ENCODE data around the gene WIPF1. TPM values are rescaled to one million over a fixed set of nuclear protein-coding genes. Genes with fewer than 3 reads are reported as not detected.

The WIPF1 gene
- total and polyA plus RNA-seq, 4 experiments from 2014 or later, result 79.2 to 484 (median 326) TPM

GRCh38 chr2:174590928-174591648, 6.5 kb downstream of the WIPF1 start:
- H3K36me3 Mint-ChIP-seq, result peaks cover 45 to 72% of the 10 kb centered on the region in 2 donors
- peaks cover 0 to 1% of the 10 kb centered on the region in 2 donors for H3K27me3 Mint-ChIP-seq
- intact Hi-C loops (cut with micrococcal nuclease), result loop anchor here (10.0 kb wide), 1 partner anchor 626 kb away; the partner anchor contains the start of gene SP3
- CTCF ChIA-PET (ENCODE audit: partially characterized antibody), result interaction anchor here (1.5 to 21.7 kb wide), 4 partner anchors 12 to 96 kb away, joined by 4 to 430 read pairs (median 140); no protein-coding TSS in a partner anchor
- Histone ChIP-seq H3K27ac (ENCODE audit: low read depth, low read length) (peak overlapping the region; percentile 73), H3K4me1 (ENCODE audit: insufficient read depth, low read length) (peaks cover 79% of the 10 kb centered on the region), H3K4me3 (ENCODE audit: low read length in 2 of 2) (peak overlapping the region; percentile 36 to 55), H3K9me3 (ENCODE audit: control insufficient read depth in 1 of 2, low read length in 2 of 2) (no peaks in the 10 kb centered on the region), H3K36me3 (ENCODE audit: insufficient read depth, low read length) (peaks cover 20% of the 10 kb centered on the region), H3K27me3 (ENCODE audit: insufficient read depth, low read length) (no peaks in the 10 kb centered on the region)
- peak overlapping the region; percentile 92 to 100 (median 97) for H3K27ac Mint-ChIP-seq
- POLR2A ChIA-PET (ENCODE audit: partially characterized antibody), result interaction anchor here (0.7 to 15.9 kb wide), 12 partner anchors 8 to 128 kb away, joined by 3 to 256 read pairs (median 7); partner anchors contain the start of genes GPR155 and WIPF1
- H3K4me3 Mint-ChIP-seq, result peak overlapping the region; percentile 32 to 88 (median 84)
- H3K4me1 Mint-ChIP-seq, result peaks cover 56 to 89% (median 69%) of the 10 kb centered on the region in 4 donors
- no peak for DNase-seq
- peaks cover 0 to 2% (median 0%) of the 10 kb centered on the region in 8 donors for H3K9me3 Mint-ChIP-seq

GRCh38 chr2:174590346-174590745, 7.3 kb downstream of the WIPF1 start:
- POLR2A ChIA-PET (ENCODE audit: partially characterized antibody), result interaction anchor here (1.0 to 15.9 kb wide), 7 partner anchors 9 to 104 kb away, joined by 3 to 256 read pairs (median 46); partner anchors contain the start of genes GPR155 and WIPF1
- peak overlapping the region; percentile 62 to 88 (median 84) for H3K4me3 Mint-ChIP-seq
- H3K27me3 ChIP-seq (ENCODE audit: insufficient read depth, low read length), result no peaks in the 10 kb centered on the region
- H3K9me3 ChIP-seq (ENCODE audit: control insufficient read depth in 1 of 2, low read length in 2 of 2), result no peaks in the 10 kb centered on the region
- peak overlapping the region in 1 of 2 donors; percentile 7 for H3K4me3 ChIP-seq (ENCODE audit: low read length in 2 of 2)
- H3K36me3 ChIP-seq (ENCODE audit: insufficient read depth, low read length), result peaks cover 27% of the 10 kb centered on the region
- H3K4me1 ChIP-seq (ENCODE audit: insufficient read depth, low read length), result peaks cover 87% of the 10 kb centered on the region
- H3K27ac Mint-ChIP-seq, result peak overlapping the region; percentile 92 to 100 (median 97)
- intact Hi-C loops (cut with micrococcal nuclease), result loop anchor here (10.0 kb wide), 1 partner anchor 626 kb away; the partner anchor contains the start of gene SP3
- H3K9me3 Mint-ChIP-seq, result peaks cover 0 to 2% (median 0%) of the 10 kb centered on the region in 8 donors
- peak overlapping the region; percentile 73 for H3K27ac ChIP-seq (ENCODE audit: low read depth, low read length)
- peaks cover 0 to 1% of the 10 kb centered on the region in 2 donors for H3K27me3 Mint-ChIP-seq
- H3K4me1 Mint-ChIP-seq, result peaks cover 63 to 93% (median 76%) of the 10 kb centered on the region in 4 donors
- CTCF ChIA-PET (ENCODE audit: partially characterized antibody), result interaction anchor here (6.3 to 21.7 kb wide), 3 partner anchors 12 to 97 kb away, joined by 58 to 430 read pairs (median 222); no protein-coding TSS in a partner anchor
- no peak for DNase-seq
- peaks cover 42 to 72% of the 10 kb centered on the region in 2 donors for H3K36me3 Mint-ChIP-seq

- POLR2A ChIA-PET (ENCODE audit: partially characterized antibody), result interaction anchor here (1.0 to 15.9 kb wide), 3 partner anchors 10 to 14 kb away, joined by 5 to 256 read pairs (median 46); partner anchors contain the start of gene WIPF1
- DNase-seq, result no peak
- Mint-ChIP-seq H3K36me3 (peaks cover 49 to 74% of the 10 kb centered on the region in 2 donors), H3K27ac (peak overlapping the region; percentile 90 to 97 (median 95)), H3K4me3 (peak overlapping the region; percentile 64 to 88 (median 80)), H3K9me3 (peaks cover 0 to 2% (median 0%) of the 10 kb centered on the region in 8 donors), H3K27me3 (no peaks in the 10 kb centered on the region), H3K4me1 (peaks cover 67 to 96% (median 82%) of the 10 kb centered on the region in 4 donors)
- CTCF ChIA-PET (ENCODE audit: partially characterized antibody), result interaction anchor here (21.7 kb wide), 1 partner anchor 98 kb away, joined by 222 read pairs; no protein-coding TSS in a partner anchor
- intact Hi-C loops (cut with micrococcal nuclease), result no loop called here
- Histone ChIP-seq H3K4me1 (ENCODE audit: insufficient read depth, low read length) (peaks cover 96% of the 10 kb centered on the region), H3K27me3 (ENCODE audit: insufficient read depth, low read length) (no peaks in the 10 kb centered on the region), H3K4me3 (ENCODE audit: low read length in 2 of 2) (peak overlapping the region in 1 of 2 donors; percentile 31), H3K9me3 (ENCODE audit: control insufficient read depth in 1 of 2, low read length in 2 of 2) (no peaks in the 10 kb centered on the region), H3K27ac (ENCODE audit: low read depth, low read length) (peak overlapping the region; percentile 41), H3K36me3 (ENCODE audit: insufficient read depth, low read length) (peaks cover 36% of the 10 kb centered on the region)
Measured at GRCh38 chr2:174589334-174589733, 8.3 kb downstream of the WIPF1 start.

GRCh38 chr2:174588463-174588862, 9.1 kb downstream of the WIPF1 start:
- no peak overlapping the region for H3K4me3 ChIP-seq (ENCODE audit: low read length in 2 of 2)
- intact Hi-C loops (cut with micrococcal nuclease), result no loop called here
- Mint-ChIP-seq H3K27me3 (no peaks in the 10 kb centered on the region), H3K4me1 (peaks cover 68 to 95% (median 79%) of the 10 kb centered on the region in 4 donors), H3K4me3 (peak overlapping the region; percentile 64 to 88 (median 80)), H3K27ac (peak overlapping the region; percentile 90 to 97 (median 95)), H3K9me3 (peaks cover 0 to 2% (median 0%) of the 10 kb centered on the region in 8 donors), H3K36me3 (peaks cover 55 to 75% of the 10 kb centered on the region in 2 donors)
- CTCF ChIA-PET (ENCODE audit: partially characterized antibody), result interaction anchor here (2.2 to 26.1 kb wide), 2 partner anchors 11 to 12 kb away, joined by 8 to 430 read pairs; partner anchors contain the start of gene WIPF1
- no peak for DNase-seq
- POLR2A ChIA-PET (ENCODE audit: partially characterized antibody), result interaction anchor here (5.1 kb wide), 1 partner anchor 11 kb away, joined by 46 read pairs; the partner anchor contains the start of gene WIPF1
- peak overlapping the region; percentile 41 for H3K27ac ChIP-seq (ENCODE audit: low read depth, low read length)
- H3K27me3 ChIP-seq (ENCODE audit: insufficient read depth, low read length), result no peaks in the 10 kb centered on the region
- H3K36me3 ChIP-seq (ENCODE audit: insufficient read depth, low read length), result peaks cover 45% of the 10 kb centered on the region
- H3K4me1 ChIP-seq (ENCODE audit: insufficient read depth, low read length), result peaks cover 98% of the 10 kb centered on the region
- no peaks in the 10 kb centered on the region for H3K9me3 ChIP-seq (ENCODE audit: control insufficient read depth in 1 of 2, low read length in 2 of 2)

- Mint-ChIP-seq H3K36me3 (peaks cover 64 to 80% of the 10 kb centered on the region in 2 donors), H3K4me1 (peaks cover 74 to 97% (median 82%) of the 10 kb centered on the region in 4 donors), H3K27me3 (no peaks in the 10 kb centered on the region), H3K27ac (peak overlapping the region; percentile 90 to 97 (median 95)), H3K4me3 (peak overlapping the region; percentile 65 to 88 (median 80)), H3K9me3 (peaks cover 0 to 2% (median 0%) of the 10 kb centered on the region in 8 donors)
- H3K4me3 ChIP-seq (ENCODE audit: low read length in 2 of 2), result no peak overlapping the region
- POLR2A ChIA-PET (ENCODE audit: partially characterized antibody), result interaction anchor here (0.9 to 5.1 kb wide), 4 partner anchors 8 to 92 kb away, joined by 3 to 46 read pairs (median 4); partner anchors contain the start of gene WIPF1
- H3K36me3 ChIP-seq (ENCODE audit: insufficient read depth, low read length), result peaks cover 54% of the 10 kb centered on the region
- H3K27me3 ChIP-seq (ENCODE audit: insufficient read depth, low read length), result no peaks in the 10 kb centered on the region
- H3K27ac ChIP-seq (ENCODE audit: low read depth, low read length), result peak overlapping the region; percentile 41
- intact Hi-C loops (cut with micrococcal nuclease), result no loop called here
- H3K9me3 ChIP-seq (ENCODE audit: control insufficient read depth in 1 of 2, low read length in 2 of 2), result no peaks in the 10 kb centered on the region
- CTCF ChIA-PET (ENCODE audit: partially characterized antibody), result interaction anchor here (1.3 to 26.1 kb wide), 3 partner anchors 10 to 101 kb away, joined by 3 to 430 read pairs (median 8); partner anchors contain the start of gene WIPF1
- no peak for DNase-seq
- peaks cover 99% of the 10 kb centered on the region for H3K4me1 ChIP-seq (ENCODE audit: insufficient read depth, low read length)
Measured at GRCh38 chr2:174587579-174587978, 10.0 kb downstream of the WIPF1 start.

- H3K36me3 Mint-ChIP-seq, result peaks cover 62 to 85% of the 10 kb centered on the region in 2 donors
- peak overlapping the region; percentile 90 to 97 (median 95) for H3K27ac Mint-ChIP-seq
- peak overlapping the region; percentile 41 for H3K27ac ChIP-seq (ENCODE audit: low read depth, low read length)
Measured at GRCh38 chr2:174586418-174587295, 10.9 kb downstream of the WIPF1 start.

More at GRCh38 chr2:174586418-174587295, 10.9 kb downstream of the WIPF1 start:
- Histone ChIP-seq H3K9me3 (ENCODE audit: control insufficient read depth in 1 of 2, low read length in 2 of 2) (no peaks in the 10 kb centered on the region), H3K27me3 (ENCODE audit: insufficient read depth, low read length) (no peaks in the 10 kb centered on the region), H3K36me3 (ENCODE audit: insufficient read depth, low read length) (peaks cover 59% of the 10 kb centered on the region), H3K4me1 (ENCODE audit: insufficient read depth, low read length) (peaks cover 99% of the 10 kb centered on the region), H3K4me3 (ENCODE audit: low read length in 2 of 2) (no peak overlapping the region)
- H3K9me3 Mint-ChIP-seq, result peaks cover 0 to 2% (median 0%) of the 10 kb centered on the region in 8 donors
- H3K4me1 Mint-ChIP-seq, result peaks cover 73 to 99% (median 84%) of the 10 kb centered on the region in 4 donors
- POLR2A ChIA-PET (ENCODE audit: partially characterized antibody), result interaction anchor here (0.8 to 5.1 kb wide), 5 partner anchors 9 to 93 kb away, joined by 3 to 46 read pairs (median 3); partner anchors contain the start of gene WIPF1
- CTCF ChIA-PET (ENCODE audit: partially characterized antibody), result interaction anchor here (0.5 to 26.1 kb wide), 6 partner anchors 9 to 110 kb away, joined by 3 to 430 read pairs (median 4); partner anchors contain the start of gene WIPF1
- peak overlapping the region in 7 of 8 donors; percentile 36 to 85 (median 60) for H3K4me3 Mint-ChIP-seq
- intact Hi-C loops (cut with micrococcal nuclease), result no loop called here
- H3K27me3 Mint-ChIP-seq, result no peaks in the 10 kb centered on the region
- DNase-seq, result no peak

All from CD4-positive, alpha-beta memory T cell (primary cell).